DMS53 (cell line): ENCODE measurements around the gene MDN1.

Experiments used
- DNase-seq: peaks from one replicate; lab custom pipeline; 2025; lab: John Stamatoyannopoulos, UW

MDN1 gene

GRCh38 chr6:89693207-89693606, 126.4 kb downstream of the MDN1 start:
- DNase-seq = no peak

GRCh38 chr6:89692256-89692655, 127.3 kb downstream of the MDN1 start:
- DNase-seq = no peak

DNA sequence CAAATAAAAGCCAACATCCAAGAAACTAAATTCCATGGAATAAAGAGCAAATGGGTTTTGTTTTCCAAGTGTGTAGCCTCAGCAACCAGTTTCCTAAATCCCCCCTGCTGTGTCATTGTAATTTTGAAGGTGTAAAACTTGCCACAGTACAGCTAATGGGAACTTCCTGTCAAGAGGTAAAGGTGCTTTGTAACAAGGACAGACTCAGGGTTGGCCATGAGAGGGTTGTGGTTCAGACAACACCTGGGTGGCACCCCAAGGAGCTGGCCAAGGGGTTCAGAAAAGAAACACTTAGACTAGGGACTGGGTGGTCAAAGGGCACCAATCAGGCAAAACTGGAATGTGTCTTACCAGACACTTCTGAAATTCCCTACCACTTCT, 128.7 kb downstream of the MDN1 start:
- DNase-seq = no peak

GRCh38 chr6:89689732-89690131, 129.9 kb downstream of the MDN1 start:
- DNase-seq = no peak

GRCh38 chr6:89688328-89688727, 131.3 kb downstream of the MDN1 start:
- DNase-seq = no peak

DNA sequence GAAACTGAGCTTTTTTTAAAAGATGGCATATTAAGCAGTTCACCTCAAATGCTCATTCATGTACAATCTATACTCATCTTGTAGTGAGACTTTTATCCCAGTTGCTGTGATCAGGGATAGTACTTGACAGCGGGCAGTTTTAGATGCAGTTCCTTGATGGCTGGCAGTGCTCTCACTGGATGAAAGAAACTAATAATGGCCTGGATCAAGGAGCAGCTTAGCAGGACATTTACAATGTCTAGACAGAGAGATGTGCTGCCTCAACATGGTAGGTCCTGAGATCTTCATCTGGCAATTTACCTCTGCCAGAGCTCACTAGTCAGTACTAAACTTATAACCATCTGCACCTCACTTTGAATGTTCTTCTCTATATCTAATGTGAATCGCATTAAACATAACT, 134.3 kb downstream of the MDN1 start:
- no peak for DNase-seq

DNA sequence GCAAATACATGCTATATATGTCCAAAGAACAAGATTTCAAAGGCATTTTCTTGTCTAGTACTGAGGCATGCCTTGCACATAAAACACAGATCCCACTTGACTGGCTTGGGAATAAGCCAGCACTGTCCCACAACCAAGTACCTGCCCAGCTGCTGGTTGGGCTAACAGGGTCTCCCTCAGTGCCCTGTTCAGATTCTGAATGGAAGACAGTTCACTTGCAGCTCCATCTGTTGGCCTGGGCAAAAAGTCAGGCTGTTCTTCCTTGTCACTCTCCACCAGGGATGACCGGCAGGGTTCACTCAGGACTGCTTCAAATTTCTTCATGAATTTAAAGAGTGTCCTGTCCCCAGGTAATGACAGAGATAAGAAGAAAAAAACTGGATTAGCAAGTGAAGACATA, 136.6 kb downstream of the MDN1 start:
- no peak for DNase-seq

GRCh38 chr6:89681983-89682564, 137.5 kb downstream of the MDN1 start:
- DNase-seq = no peak

DNA sequence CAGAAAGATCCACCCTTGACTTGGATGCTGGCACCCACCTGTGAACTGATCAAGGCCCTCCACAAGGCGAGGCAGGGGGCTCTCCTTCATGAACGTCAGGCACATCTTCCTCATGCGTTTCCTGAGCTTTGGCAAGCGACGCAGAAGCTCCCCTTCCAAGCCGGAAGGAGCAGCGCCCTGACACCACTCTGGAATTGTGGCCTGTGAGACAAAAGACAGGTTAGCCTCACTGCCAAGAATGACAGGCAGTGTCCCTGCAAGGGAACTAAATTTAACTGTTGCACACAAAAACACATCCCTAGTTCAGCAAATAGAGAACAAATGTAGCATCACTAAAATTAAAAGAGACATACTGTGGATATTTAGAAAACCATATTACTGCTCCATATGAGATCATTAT, 139.0 kb downstream of the MDN1 start:
- DNase-seq = no peak

DNA sequence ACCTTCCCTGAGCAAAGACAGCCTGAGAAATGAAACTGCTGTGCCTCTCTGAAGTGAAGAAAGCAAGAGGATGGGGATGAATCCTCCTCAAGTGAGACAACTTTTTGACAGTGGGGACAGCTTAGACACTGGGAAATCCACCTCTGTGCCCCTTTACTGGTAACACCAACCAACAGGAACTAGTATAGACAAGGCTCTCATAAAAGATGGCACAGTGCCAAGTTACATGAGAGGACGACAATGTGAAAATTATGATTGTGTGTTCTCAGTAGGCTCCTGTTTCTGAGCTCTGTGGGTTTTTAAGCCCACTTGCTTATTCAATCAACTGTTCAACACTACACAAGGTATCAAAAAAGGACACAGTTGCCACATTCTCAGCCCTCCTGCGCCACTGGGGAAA, 139.4 kb downstream of the MDN1 start:
- DNase-seq = no peak

DNA sequence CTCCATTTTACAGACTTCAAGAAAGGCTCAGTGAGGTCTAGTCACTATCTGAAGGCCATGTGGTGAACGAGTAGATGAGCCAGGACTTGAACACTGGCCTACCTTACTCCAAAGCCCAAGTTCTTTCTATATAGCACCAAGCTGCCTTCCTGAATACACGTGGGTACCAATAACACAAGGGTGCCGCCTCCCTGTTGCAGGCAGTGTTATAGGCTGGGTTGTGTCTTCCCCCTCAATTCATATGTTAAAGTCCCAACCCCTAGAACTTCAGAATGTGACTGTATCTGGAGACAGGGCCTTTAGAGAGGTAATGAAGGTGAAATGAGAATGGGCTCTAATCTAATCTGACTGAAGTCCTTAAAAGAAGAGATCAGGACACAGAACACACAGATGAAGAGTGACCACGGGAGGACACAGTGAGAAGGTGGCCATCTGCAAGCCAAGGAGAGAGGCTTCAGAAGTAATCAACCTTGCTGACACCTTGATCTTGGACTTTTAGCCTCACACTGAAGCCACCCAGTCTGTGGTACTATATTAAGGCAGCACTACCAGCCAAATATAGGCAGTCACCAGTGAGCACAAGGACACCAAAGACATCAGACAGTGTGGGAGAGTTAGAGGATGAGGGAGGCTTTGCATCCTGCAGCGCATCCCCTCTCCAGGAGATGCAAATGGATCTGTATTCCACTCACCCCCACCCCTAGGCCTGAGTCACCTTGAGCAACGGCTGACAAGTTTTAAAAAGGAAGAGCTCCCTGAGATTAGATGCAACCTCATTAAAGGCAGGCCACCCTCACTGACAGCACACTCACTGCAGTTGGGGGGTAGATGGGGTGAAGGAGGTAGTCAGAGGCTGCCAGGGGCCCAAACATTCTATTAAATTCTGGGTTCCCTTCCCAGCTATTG, 140.1 kb downstream of the MDN1 start:
- DNase-seq = no peak

DNA sequence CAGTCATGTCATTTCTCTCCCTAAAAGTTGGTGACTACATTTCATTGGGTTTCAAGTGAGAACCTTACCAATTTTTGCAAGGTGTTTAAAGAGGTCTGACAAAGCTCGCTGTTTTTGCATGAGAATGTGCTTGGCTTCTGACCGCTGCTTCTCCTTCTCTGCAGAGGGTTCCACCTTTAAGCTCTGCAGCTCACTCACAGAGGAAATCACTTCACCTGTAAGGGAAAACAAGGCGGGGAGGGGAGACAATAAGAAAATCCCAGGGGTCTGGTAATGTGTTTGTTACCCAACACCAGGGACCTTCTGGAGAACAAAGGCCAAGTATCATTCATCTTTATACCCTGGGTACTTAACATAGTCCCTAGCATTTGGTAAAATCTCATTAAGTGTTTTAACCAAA, 141.1 kb downstream of the MDN1 start:
- no peak for DNase-seq

- no peak for DNase-seq
Observed at GRCh38 chr6:89675949-89676748, 143.4 kb downstream of the MDN1 start.

- DNase-seq = no peak
Observed at GRCh38 chr6:89670935-89671565, 148.5 kb downstream of the MDN1 start.

- DNase-seq = no peak
Observed at GRCh38 chr6:89669002-89669401, 150.6 kb downstream of the MDN1 start.

GRCh38 chr6:89667872-89668556, 151.6 kb downstream of the MDN1 start:
- DNase-seq = no peak

- DNase-seq = no peak
Observed at GRCh38 chr6:89662659-89663223, 156.9 kb downstream of the MDN1 start.

GRCh38 chr6:89661559-89661958, 158.0 kb downstream of the MDN1 start:
- DNase-seq = no peak

DNA sequence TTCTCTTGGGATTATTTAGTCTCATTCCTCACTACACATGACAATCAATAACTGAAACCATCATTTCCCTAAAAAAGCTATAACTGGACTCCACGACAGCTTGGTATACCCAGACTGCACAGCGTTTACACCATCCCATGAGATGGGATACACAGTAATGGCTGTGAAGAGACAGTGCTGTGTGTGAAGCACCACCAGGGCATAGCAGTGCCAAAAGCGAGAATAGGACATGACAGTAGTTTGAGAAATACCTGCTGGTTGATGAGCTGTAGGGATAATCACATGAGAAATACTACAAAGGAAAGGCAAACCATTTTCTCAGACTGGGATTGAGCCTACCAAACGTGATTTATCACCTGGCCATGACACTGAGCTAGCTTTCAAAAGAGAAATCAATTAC, 158.6 kb downstream of the MDN1 start:
- DNase-seq = no peak

- no peak for DNase-seq
Observed at GRCh38 chr6:89657445-89658158, 162.0 kb downstream of the MDN1 start.

- no peak for DNase-seq
Observed at GRCh38 chr6:89655122-89655521, 164.5 kb downstream of the MDN1 start.
